OCI-LY1 (cell line): ENCODE results near the gene GSK3B.

ENCODE experiments used
- H2AFZ ChIP-seq: fragments of 200-600 bp; sonication (generic), shearing (Covaris generic); 2 replicates; pipeline ENCODE4 v1.6.0; 2014; ENCODE audit warnings: antibody characterized with exemption, mild to moderate bottlenecking, low read length
- H3F3A ChIP-seq: fragments of 200-600 bp; sonication (generic), shearing (Covaris generic); 2 replicates; pipeline ENCODE4 v1.6.0; 2014; ENCODE audit warnings: mild to moderate bottlenecking, antibody characterized with exemption, low read length, moderate library complexity; ENCODE audit not compliant: insufficient read depth
- H3K27ac ChIP-seq: fragments of 200-600 bp; sonication (generic); 2 replicates; pipeline ENCODE4 v1.5.1; 2014; ENCODE audit warnings: low read length, mixed run types, mild to moderate bottlenecking, low read depth; ENCODE audit not compliant: poor library complexity, severe bottlenecking
- H3K27me3 ChIP-seq: fragments of 200-600 bp; sonication (generic); 2 replicates; pipeline ENCODE4 v1.6.0; 2014; ENCODE audit warnings: antibody characterized with exemption, mild to moderate bottlenecking, low read length, moderate library complexity; ENCODE audit not compliant: insufficient read depth
- H3K36me3 ChIP-seq: fragments of 200-600 bp; sonication (generic); 2 replicates; pipeline ENCODE4 v1.6.1; 2014; ENCODE audit warnings: mild to moderate bottlenecking, antibody characterized with exemption, low read length, moderate library complexity, mixed read lengths; ENCODE audit not compliant: insufficient read depth
- H3K4me1 ChIP-seq: fragments of 200-600 bp; sonication (generic); 2 replicates; pipeline ENCODE4 v1.5.1; 2014; ENCODE audit warnings: mild to moderate bottlenecking, low read length, moderate library complexity; ENCODE audit not compliant: insufficient read depth, severe bottlenecking
- H3K4me2 ChIP-seq: fragments of 200-600 bp; sonication (generic), shearing (Covaris generic); 2 replicates; pipeline ENCODE4 v1.6.1; 2014; ENCODE audit warnings: low read length
- H3K4me3 ChIP-seq: fragments of 200-600 bp; sonication (generic); 2 replicates; pipeline ENCODE4 v1.5.1; 2014; ENCODE audit warnings: low read length, low read depth, mild to moderate bottlenecking, mixed read lengths; ENCODE audit not compliant: poor library complexity, severe bottlenecking
- H3K79me2 ChIP-seq: fragments of 200-600 bp; shearing (Covaris generic); 2 replicates; pipeline ENCODE4 v1.6.1; 2016; ENCODE audit warnings: mixed run types, low read length, mixed read lengths; ENCODE audit not compliant: insufficient read depth
- H3K9ac ChIP-seq: fragments of 200-600 bp; sonication (generic), shearing (Covaris generic); 2 replicates; pipeline ENCODE4 v1.6.1; 2014; ENCODE audit warnings: mild to moderate bottlenecking, low read length, mixed read lengths
- H3K9me2 ChIP-seq: fragments of 200-600 bp; sonication (generic), shearing (Covaris generic); 2 replicates; pipeline ENCODE4 v1.6.1; 2014; ENCODE audit warnings: low read depth, mild to moderate bottlenecking, low read length, mixed read lengths
- H3K9me3 ChIP-seq: fragments of 200-600 bp; shearing (Covaris generic); 2 replicates; pipeline ENCODE4 v1.6.1; 2014; ENCODE audit warnings: low read length, mixed read lengths
- H4K20me1 ChIP-seq: fragments of 200-600 bp; sonication (generic), shearing (Covaris generic); 2 replicates; pipeline ENCODE4 v1.6.0; 2016; ENCODE audit warnings: mild to moderate bottlenecking, low read length; ENCODE audit not compliant: insufficient read depth
- CTCF ChIP-seq: fragments of 200-600 bp; sonication (generic), shearing (Covaris generic); IDR thresholded peaks from 2 replicates; pipeline ENCODE4 v1.5.1; 2017; ENCODE audit warnings: mild to moderate bottlenecking, antibody characterized with exemption, low read length, moderate library complexity, mixed read lengths
- EZH2 ChIP-seq: fragments of 200-600 bp; sonication (generic), shearing (Covaris generic); IDR thresholded peaks from 2 replicates; pipeline ENCODE4 v1.8.0; 2017; ENCODE audit warnings: borderline replicate concordance, mixed run types, mild to moderate bottlenecking, antibody characterized with exemption, low read length, moderate library complexity, mixed read lengths

GSK3B gene

GRCh38 chr3:119817583-119818363 is 276.5 kb downstream of the GSK3B start:
- Histone ChIP-seq H3K4me2 (no peak overlapping the region), H3K4me3 (no peak overlapping the region), H2AFZ (no peak overlapping the region), H3F3A (no peaks in the 10 kb centered on the region), H3K27ac (no peak overlapping the region), H3K79me2 (no peaks in the 10 kb centered on the region), H3K4me1 (no peaks in the 10 kb centered on the region), H3K9ac (no peak overlapping the region), H3K36me3 (no peaks in the 10 kb centered on the region), H3K27me3 (no peaks in the 10 kb centered on the region), H4K20me1 (no peaks in the 10 kb centered on the region), H3K9me3 (no peaks in the 10 kb centered on the region), H3K9me2 (no peaks in the 10 kb centered on the region)
- TF ChIP-seq CTCF (no peak), EZH2 (no peak)

- Histone ChIP-seq H4K20me1 (no peaks in the 10 kb centered on the region), H3F3A (no peaks in the 10 kb centered on the region), H2AFZ (no peak overlapping the region), H3K4me2 (no peak overlapping the region), H3K4me1 (no peaks in the 10 kb centered on the region), H3K9me3 (no peaks in the 10 kb centered on the region), H3K9ac (no peak overlapping the region), H3K36me3 (no peaks in the 10 kb centered on the region), H3K27ac (no peak overlapping the region), H3K79me2 (no peaks in the 10 kb centered on the region), H3K4me3 (no peak overlapping the region), H3K9me2 (no peaks in the 10 kb centered on the region), H3K27me3 (no peaks in the 10 kb centered on the region)
- TF ChIP-seq CTCF: no peak
- TF ChIP-seq EZH2: no peak
Measured at GRCh38 chr3:119817071-119817470, 277.2 kb downstream of the GSK3B start.

GRCh38 chr3:119815716-119816115 is 278.5 kb downstream of the GSK3B start:
- Histone ChIP-seq H3K36me3 (no peaks in the 10 kb centered on the region), H3K4me2 (no peak overlapping the region), H3K4me3 (no peak overlapping the region), H3K9me3 (no peaks in the 10 kb centered on the region), H3K79me2 (no peaks in the 10 kb centered on the region), H2AFZ (no peak overlapping the region), H4K20me1 (no peaks in the 10 kb centered on the region), H3K9ac (no peak overlapping the region), H3K27ac (no peak overlapping the region), H3F3A (no peaks in the 10 kb centered on the region), H3K4me1 (peaks cover 2% of the 10 kb centered on the region), H3K9me2 (no peaks in the 10 kb centered on the region), H3K27me3 (no peaks in the 10 kb centered on the region)
- no peak for TF ChIP-seq EZH2
- no peak for TF ChIP-seq CTCF
